CD4-positive, alpha-beta T cell treated with Interleukin-4 for 1 hour (primary cell): ENCODE results near the gene TOR2A.
A peak's percentile ranks its signal among the peaks of the same experiment; 100 is the strongest.

Source experiments
- DNase-seq, 2 donors: peaks; one replicate each; pipeline ENCODE4 v3.0.0-alpha.2; 2020 to 2022

Gene TOR2A

GRCh38 chr9:127715470-127716337, 19.4 kb downstream of the TOR2A start, which contains the start of the genes PTRH1 and TTC16:
PTRH1 (minus strand) TSS chr9:127715663; CDS start chr9:127715639, 24 bp downstream.
TTC16 (plus strand) TSS chr9:127716079; CDS start chr9:127716146, 67 bp downstream.
- DNase-seq = peak; percentile 94 to 96

GRCh38 chr9:127714951-127715469, 20.1 kb downstream of the TOR2A start:
- DNase-seq = no peak

- DNase-seq = no peak
These were observed 20.9 kb downstream of the TOR2A start for GRCh38 chr9:127714020-127714750.

- DNase-seq = no peak
These were observed 22.2 kb downstream of the TOR2A start for GRCh38 chr9:127712867-127713266.

- no peak for DNase-seq
These were observed 22.7 kb downstream of the TOR2A start for GRCh38 chr9:127712371-127712770.

DNA sequence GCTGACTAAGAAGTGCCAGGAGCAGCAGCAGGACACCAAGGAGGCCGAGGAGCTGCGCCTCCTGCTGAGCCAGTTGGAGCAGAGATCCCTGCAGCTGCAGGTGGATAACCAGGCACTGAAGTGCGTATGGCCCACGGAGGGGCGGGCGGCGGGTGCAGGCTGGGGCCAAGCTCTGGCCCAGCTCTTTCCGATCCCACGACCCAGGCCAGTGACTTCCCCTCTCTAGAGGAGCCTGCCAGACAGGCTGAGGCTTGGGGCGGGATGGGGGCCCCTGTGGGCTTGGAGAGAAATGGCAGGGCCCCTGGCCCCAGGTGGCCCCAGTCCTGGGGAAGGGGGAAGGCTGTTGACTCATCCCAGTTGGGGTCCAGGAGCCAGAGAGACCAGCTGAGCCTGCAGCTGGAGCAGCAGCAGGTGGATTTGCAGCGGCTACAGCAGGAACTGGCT, 23.2 kb downstream of the TOR2A start:
- no peak for DNase-seq

- peak in 1 of 2 donors; percentile 24 for DNase-seq
These were observed 23.8 kb downstream of the TOR2A start for GRCh38 chr9:127711226-127711701.

GRCh38 chr9:127710204-127710783, 24.8 kb downstream of the TOR2A start:
- DNase-seq = no peak

GRCh38 chr9:127708952-127709587, 26.0 kb downstream of the TOR2A start:
- DNase-seq = no peak

- DNase-seq = peak; percentile 50 to 72
These were observed 27.3 kb downstream of the TOR2A start for GRCh38 chr9:127707766-127708165.

GRCh38 chr9:127706836-127707241, 28.3 kb downstream of the TOR2A start, which contains the start of gene CFAP157:
CFAP157 (plus strand) TSS chr9:127706988; CDS start chr9:127707032, 44 bp downstream.
- DNase-seq = no peak

GRCh38 chr9:127705577-127706379, 29.3 kb downstream of the TOR2A start:
- no peak for DNase-seq

DNA sequence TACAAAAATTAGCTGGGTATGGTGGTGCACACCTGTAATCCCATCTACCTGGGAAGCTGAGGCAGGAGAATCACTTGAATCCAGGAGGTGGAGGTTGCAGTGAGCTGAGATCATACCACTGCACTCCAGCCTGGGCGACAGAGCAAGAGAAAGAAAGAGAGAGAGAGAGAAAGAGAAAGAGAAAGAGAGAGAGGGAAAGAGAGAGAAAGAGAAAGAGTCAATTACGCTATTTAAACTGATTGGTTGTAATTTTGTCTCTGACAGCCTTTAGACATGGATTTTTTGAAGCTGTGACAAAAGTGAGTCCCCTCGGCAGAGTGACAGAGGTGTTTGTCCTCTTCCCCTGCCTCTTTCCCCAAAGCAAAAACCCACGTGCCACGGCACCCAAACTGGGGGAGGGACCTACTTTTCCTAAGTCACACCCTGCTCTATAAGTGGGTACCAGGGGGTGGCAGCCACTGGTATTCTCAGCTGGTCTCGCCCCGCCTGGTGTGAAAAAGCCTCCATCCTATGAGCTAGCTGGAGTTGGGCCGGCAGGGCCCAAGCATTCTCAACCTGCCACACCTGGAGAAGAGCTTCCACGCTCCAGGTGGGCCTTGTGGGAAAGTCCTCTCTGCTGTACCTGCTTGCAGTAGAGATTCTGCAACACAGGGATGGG, 31.7 kb downstream of the TOR2A start:
- DNase-seq = no peak

DNA sequence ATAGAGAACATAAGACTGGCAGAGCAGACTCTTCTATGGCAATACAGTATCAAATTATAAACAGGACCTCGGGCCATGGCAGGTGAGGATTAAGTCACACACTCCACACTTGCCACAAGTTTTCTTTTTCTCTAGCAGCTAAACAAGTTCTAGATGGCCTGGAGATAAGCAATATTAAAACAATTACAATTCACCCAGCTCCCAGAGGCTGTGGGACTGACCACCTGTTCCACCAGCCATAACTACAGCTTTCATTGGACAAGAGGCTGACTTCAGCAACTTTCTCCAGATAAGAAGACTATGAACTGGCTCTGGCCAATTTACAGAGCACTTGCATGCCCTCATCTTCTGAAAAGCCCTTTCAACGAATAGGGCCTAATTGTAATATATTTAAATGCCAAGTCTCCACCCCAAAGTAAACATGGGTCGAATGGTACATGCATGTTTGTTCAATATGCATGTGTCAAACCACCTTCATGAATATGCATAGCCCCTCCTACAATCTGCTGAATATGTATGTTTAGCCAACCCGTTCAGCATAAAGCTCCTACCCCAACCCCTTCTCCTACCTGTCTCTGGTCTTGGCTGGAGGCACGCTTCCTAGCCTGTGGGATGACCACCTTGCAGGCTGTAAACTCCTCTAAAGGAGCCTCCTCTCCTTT, 34.4 kb downstream of the TOR2A start:
- no peak for DNase-seq

DNA sequence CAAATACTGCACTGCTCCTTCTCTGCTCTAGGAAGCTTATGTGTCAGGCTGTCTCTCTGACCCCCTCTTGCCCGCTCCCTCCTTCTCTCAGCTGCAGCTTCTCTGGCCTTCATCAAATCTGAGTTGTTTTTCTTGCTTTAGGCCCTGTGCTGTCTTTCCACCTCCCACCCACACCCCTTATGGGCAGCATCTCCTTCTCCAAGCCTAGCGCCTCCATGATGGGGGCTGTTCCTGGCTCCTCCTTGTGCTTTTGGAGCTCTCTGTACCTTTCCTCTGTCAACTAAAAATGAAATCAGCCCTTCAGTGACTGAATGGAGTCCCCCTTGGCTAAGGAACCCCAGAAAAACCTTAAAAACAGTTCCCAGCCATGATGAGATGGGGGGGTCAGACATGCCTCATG, 35.0 kb downstream of the TOR2A start:
- DNase-seq = no peak

DNA sequence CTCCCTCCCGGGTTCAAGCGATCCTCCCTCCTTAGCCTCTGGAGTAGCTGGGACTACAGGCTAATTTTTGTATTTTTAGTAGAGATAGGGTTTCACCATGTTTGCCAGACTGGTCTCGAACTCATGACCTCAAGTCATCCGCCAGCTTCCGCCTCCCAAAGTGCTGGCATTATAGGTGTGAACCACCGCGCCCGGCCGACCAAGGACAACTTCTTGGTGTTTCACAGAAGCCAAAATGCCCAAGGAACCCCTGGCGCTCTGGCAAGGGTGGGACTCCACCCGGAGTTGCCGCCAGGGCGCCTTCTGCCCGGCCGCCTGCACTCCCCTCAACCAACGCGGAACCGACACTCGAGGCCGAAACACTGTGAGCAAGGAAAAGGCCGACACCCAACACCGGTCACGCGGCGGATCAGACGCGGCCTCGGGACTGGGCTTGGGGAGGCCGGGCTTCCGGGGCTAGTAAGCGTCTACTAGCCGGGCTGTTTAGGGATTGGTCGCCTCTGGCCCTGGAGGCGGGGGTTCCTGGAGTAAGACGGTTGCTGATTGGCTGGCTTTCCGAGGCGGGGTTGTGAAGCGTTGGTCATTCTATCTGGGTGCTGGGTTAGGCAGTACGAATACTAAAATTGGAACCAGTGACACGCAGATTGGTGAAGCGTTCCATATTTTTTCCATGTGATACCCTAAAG, 36.0 kb downstream of the TOR2A start:
- DNase-seq = peak; percentile 93

- DNase-seq = no peak
These were observed 36.7 kb downstream of the TOR2A start for GRCh38 chr9:127698386-127698785.

DNA sequence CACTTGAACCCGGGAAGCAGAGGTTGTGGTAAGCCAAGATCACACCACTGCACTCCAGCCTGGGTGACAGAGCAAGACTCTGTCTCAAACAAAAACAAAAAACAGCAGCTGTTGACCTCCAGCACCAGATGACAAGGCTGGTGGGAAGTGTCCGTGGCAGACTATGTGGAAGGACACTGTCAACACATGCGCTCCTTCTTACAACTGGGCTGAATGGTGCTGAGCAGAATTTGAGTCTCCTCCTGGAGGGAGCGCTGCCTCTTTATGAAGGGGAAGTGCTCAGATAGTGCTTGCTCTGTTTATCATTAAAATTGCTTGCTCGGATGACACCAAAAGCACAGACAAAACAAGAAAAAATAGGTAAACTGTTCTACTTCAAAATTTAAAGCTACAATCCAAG, 37.5 kb downstream of the TOR2A start:
- no peak for DNase-seq

DNA sequence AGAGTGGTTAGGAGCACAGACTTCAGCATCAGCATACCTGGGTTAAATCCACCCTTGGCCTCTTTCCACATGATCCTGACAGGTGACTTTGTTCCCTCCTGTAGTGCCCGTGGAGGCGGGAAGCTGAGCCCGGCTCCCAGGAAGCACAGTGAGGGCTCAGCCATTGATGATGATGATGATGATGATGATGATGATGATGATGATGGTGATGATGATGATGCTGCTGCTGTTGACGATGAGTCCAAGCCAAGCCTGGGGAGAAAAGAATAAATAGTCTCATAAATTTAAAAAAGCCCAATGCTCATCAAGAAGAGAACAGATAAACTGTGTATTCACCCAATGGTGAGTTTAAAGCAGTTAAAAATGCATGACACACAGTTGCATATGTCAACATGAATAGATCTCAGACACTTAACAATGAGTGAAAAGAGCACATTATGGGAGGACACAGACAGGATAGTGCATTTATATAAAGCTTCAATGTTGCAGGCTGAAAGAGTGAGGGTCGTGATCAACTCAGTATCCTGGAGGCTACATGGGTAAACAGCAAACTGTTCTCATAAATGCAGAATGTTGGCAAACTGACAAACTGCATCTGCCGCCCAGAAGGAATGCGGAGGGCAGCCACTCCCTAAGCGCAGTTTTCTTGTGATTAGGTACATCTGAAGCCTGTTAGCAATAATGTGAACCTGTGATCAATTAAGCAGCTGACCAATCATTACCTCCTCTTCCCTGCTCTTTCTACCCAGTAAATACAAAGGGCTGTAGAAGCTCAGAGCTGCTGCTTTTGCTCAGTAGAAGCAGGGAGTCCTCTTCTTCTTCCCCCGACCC, 40.0 kb downstream of the TOR2A start:
- DNase-seq = no peak
